ENCODE data around the gene USP14. TPM values are rescaled to one million over a fixed set of nuclear protein-coding genes. Genes with fewer than 3 reads are reported as not detected.

Gene USP14
- 23.5 TPM for total RNA-seq

DNA sequence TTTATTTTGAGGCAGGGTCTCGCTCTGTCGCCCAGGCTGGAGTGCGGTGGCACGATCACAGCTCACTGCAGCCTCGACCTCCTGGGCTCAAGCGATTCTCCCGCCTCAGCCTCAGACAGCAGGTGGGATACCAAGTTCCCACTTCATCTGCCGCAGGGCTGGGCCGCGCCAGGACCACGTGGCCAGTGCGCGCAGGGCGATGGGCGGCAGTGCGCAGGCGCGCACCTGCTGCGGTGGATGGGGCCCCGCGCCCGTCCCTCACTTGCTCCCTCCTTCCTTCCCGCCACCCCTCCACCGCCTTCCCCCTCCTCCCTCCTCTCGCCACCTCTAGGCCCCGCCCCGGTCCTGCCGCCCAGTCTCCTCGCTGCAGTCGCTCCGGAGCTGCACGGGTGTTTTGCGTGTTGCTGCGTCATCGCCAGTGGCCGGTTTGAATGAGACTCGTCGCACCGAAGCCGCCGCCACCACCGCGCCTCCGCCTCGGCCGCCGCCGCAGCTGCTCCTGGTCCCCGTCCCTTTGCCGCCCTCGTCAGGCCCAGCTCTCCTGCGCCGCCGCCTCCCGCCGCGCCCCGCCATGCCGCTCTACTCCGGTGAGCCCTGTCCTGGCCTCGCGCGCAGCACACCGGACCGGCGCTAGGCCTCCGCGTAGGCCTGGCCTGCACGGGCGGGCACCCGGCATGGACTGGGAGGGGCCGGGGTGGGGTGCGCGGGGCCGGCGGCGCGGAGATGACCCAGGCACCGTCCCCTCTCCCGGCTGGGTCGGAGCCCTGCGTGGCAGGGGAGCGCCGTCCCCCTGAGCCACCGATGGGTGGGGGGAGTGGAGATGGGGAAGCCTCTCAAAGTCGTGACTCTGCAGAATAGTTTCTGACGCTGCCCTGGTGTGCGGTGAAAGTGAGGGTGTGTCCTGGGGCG is at the start of gene USP14:
Gene USP14 (plus strand): TSS at position 430 of the 909 bp plus-strand sequence. CDS start 142 bp downstream, at position 572.

Small RNA genes lying within 50 kb of the gene (small RNA-seq; reads per million reads assigned to genes)
- gene MIR8078 (ENCODE audit: low replicate concordance): not detected

Other genes with a start within 250 kb of the USP14 start
- not detected for gene TUBB8B, start 108.9 kb upstream of the USP14 start, total RNA-seq
- 95.9 TPM for gene THOC1, start 109.5 kb downstream of the USP14 start, total RNA-seq

Measured in metanephros (tissue), 2 donors.